HEK293 (cell line): ENCODE results near the gene JTB.
A peak's percentile ranks its signal among the peaks of the same experiment; 100 is the strongest.

Experiments used
- ELK4 ChIP-seq: IDR thresholded peaks from 2 replicates; pipeline ENCODE4 v1.6.1; 2011; ENCODE audit warnings: mild to moderate bottlenecking, low read depth, low read length, borderline replicate concordance
- HOXC10 ChIP-seq: sonication (generic); formaldehyde crosslinking; IDR thresholded peaks from 2 replicates; pipeline ENCODE4 v1.8.1; 2023; ENCODE audit warnings: mild to moderate bottlenecking, missing genetic modification reagents
- OVOL3 ChIP-seq: fragments of 450-650 bp; formaldehyde crosslinking; IDR thresholded peaks from 2 replicates; pipeline ENCODE4 v1.5.1; 2016; ENCODE audit warnings: missing biosample characterization, missing genetic modification characterization
- TCF7L2 ChIP-seq: IDR thresholded peaks from 2 replicates; pipeline ENCODE4 v1.6.1; 2011; ENCODE audit warnings: low read depth, mild to moderate bottlenecking, inconsistent platforms, low read length, moderate library complexity, borderline replicate concordance
- ZBTB17 ChIP-seq: fragments of 450-650 bp; formaldehyde crosslinking; IDR thresholded peaks from 2 replicates; pipeline ENCODE4 v1.5.1; 2016; ENCODE audit warnings: missing biosample characterization, missing genetic modification characterization
- ZBTB49 ChIP-seq: fragments of 450-650 bp; formaldehyde crosslinking; IDR thresholded peaks from 2 replicates; pipeline ENCODE4 v1.5.1; 2016; ENCODE audit warnings: missing biosample characterization, missing genetic modification characterization, low read depth
- ZNF133 ChIP-seq: fragments of 450-650 bp; formaldehyde crosslinking; IDR thresholded peaks from 2 replicates; pipeline ENCODE4 v1.5.1; 2016; ENCODE audit warnings: missing biosample characterization, missing genetic modification characterization
- ZNF202 ChIP-seq: fragments of 450-650 bp; formaldehyde crosslinking; IDR thresholded peaks from 2 replicates; pipeline ENCODE4 v1.5.1; 2016; ENCODE audit warnings: missing biosample characterization, missing genetic modification characterization, borderline replicate concordance
- ZNF266 ChIP-seq: fragments of 450-650 bp; formaldehyde crosslinking; IDR thresholded peaks from 2 replicates; pipeline ENCODE4 v1.5.1; 2016; ENCODE audit warnings: missing biosample characterization, missing genetic modification characterization, low read depth
- ZNF350 ChIP-seq: fragments of 450-650 bp; formaldehyde crosslinking; IDR thresholded peaks from 2 replicates; pipeline ENCODE4 v1.5.0; 2017; ENCODE audit warnings: missing biosample characterization, mild to moderate bottlenecking, missing genetic modification characterization
- ZNF354C ChIP-seq: fragments of 450-650 bp; formaldehyde crosslinking; IDR thresholded peaks from 2 replicates; pipeline ENCODE4 v1.5.1; 2016; ENCODE audit warnings: missing biosample characterization, missing genetic modification characterization, low read depth, borderline replicate concordance
- ZNF394 ChIP-seq: fragments of 450-650 bp; formaldehyde crosslinking; IDR thresholded peaks from 2 replicates; pipeline ENCODE4 v1.5.1; 2016; ENCODE audit warnings: missing biosample characterization, missing genetic modification characterization, mild to moderate bottlenecking, moderate library complexity, borderline replicate concordance
- ZNF561 ChIP-seq: fragments of 450-650 bp; IDR thresholded peaks from 2 replicates; pipeline ENCODE4 v1.5.1; 2018; ENCODE audit warnings: missing biosample characterization, missing genetic modification characterization, borderline replicate concordance
- ZNF600 ChIP-seq: fragments of 450-650 bp; formaldehyde crosslinking; IDR thresholded peaks from 2 replicates; pipeline ENCODE4 v1.5.1; 2016; ENCODE audit warnings: missing biosample characterization, missing genetic modification characterization
- ZNF621 ChIP-seq: fragments of 450-650 bp; formaldehyde crosslinking; IDR thresholded peaks from 2 replicates; pipeline ENCODE4 v1.5.1; 2017; ENCODE audit warnings: missing biosample characterization, missing genetic modification characterization
- ZNF629 ChIP-seq: fragments of 450-650 bp; formaldehyde crosslinking; IDR thresholded peaks from 2 replicates; pipeline ENCODE4 v1.5.1; 2017; ENCODE audit warnings: missing biosample characterization, missing genetic modification characterization
- ZNF677 ChIP-seq: fragments of 450-650 bp; IDR thresholded peaks from 2 replicates; pipeline ENCODE4 v1.5.0; 2018; ENCODE audit warnings: missing biosample characterization, mild to moderate bottlenecking, missing genetic modification characterization, moderate library complexity
- ZNF791 ChIP-seq: fragments of 450-650 bp; formaldehyde crosslinking; IDR thresholded peaks from 2 replicates; pipeline ENCODE4 v1.5.1; 2016; ENCODE audit warnings: missing biosample characterization, missing genetic modification characterization
- ZXDB ChIP-seq: fragments of 450-650 bp; formaldehyde crosslinking; IDR thresholded peaks from 2 replicates; pipeline ENCODE4 v1.5.1; 2016; ENCODE audit warnings: missing biosample characterization, missing genetic modification characterization
- TF ChIP-seq, protein P1 (sequence below): fragments of 450-650 bp; formaldehyde crosslinking; IDR thresholded peaks from 2 replicates; pipeline ENCODE4 v1.5.1; 2016; ENCODE audit warnings: missing biosample characterization, missing genetic modification characterization
- TF ChIP-seq, protein P2 (sequence below): fragments of 450-650 bp; formaldehyde crosslinking; IDR thresholded peaks from 2 replicates; pipeline ENCODE4 v1.5.1; 2017; ENCODE audit warnings: missing biosample characterization, mild to moderate bottlenecking, missing genetic modification characterization, moderate library complexity
- TF ChIP-seq, protein P3 (sequence below): fragments of 450-650 bp; formaldehyde crosslinking; IDR thresholded peaks from 2 replicates; pipeline ENCODE4 v1.5.1; 2017; ENCODE audit warnings: missing biosample characterization, missing genetic modification characterization
- TF ChIP-seq, protein P4 (sequence below): fragments of 450-650 bp; formaldehyde crosslinking; IDR thresholded peaks from 2 replicates; pipeline ENCODE4 v1.5.1; 2016; ENCODE audit warnings: missing biosample characterization, missing genetic modification characterization, borderline replicate concordance
- TF ChIP-seq, protein P5 (sequence below): fragments of 450-650 bp; formaldehyde crosslinking; optimal IDR thresholded peaks from 2 replicates; pipeline ENCODE3; 2016; ENCODE audit warnings: missing biosample characterization, mild to moderate bottlenecking, missing genetic modification characterization

JTB gene

DNA sequence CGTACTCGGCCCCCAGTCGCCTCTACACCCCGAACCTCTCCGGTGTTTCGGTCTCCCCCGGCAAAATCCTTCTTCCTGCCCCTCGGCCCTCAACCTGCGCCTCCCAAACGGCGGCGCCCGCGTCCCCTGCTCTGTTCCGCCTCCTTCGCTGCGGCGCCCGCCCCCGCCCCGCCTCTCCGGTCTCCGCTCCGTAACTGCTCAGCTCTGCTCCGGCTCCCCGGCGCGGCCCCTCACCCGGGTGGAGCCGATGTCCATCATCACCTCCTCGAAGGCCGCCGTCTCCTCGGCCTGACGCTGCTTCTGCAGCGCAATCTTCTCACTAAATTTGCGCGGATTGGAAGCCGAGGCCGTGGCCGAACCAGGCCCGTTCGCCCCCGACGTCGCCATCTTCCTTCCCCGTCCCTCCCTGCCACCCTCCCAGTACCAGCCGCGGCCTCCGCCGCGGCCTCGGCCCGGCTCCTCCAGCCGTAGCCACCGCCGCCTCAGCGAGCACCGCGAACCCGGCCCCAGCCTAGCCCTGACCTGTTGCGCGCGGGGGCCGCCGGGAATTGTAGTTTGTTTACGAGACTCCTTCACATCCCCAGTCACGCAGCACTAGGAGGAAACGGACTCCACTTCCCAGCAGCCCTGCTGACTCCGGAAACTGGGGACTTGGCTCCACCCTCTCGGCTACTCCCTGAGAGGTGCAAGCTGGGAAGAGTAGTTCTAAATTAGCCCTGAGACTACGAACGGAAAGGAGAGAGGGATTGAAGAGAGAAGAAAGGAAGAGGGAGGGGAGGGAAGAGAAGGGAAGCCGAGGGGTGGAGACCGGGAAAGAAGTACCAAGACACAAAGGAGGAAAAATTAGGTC is 19.1 kb downstream of the JTB start, which contains the start of gene CRTC2 (continued):
- TF ChIP-seq, protein P1, sequence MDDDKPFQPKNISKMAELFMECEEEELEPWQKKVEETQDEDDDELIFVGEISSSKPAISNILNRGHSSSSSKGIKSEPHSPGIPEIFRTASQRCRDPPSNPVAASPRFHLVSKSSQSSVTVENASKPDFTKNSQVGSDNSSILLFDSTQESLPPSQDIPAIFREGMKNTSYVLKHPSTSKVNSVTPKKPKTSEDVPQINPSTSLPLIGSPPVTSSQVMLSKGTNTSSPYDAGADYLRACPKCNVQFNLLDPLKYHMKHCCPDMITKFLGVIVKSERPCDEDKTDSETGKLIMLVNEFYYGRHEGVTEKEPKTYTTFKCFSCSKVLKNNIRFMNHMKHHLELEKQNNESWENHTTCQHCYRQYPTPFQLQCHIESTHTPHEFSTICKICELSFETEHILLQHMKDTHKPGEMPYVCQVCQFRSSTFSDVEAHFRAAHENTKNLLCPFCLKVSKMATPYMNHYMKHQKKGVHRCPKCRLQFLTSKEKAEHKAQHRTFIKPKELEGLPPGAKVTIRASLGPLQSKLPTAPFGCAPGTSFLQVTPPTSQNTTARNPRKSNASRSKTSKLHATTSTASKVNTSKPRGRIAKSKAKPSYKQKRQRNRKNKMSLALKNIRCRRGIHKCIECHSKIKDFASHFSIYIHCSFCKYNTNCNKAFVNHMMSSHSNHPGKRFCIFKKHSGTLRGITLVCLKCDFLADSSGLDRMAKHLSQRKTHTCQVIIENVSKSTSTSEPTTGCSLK = no peak
- no peak for TF ChIP-seq OVOL3
- TF ChIP-seq ZNF202 (tag by site-specific recombination) = no peak
- no peak for TF ChIP-seq ZNF621
- TF ChIP-seq HOXC10 (CRISPR knock-in tag) = no peak
- TF ChIP-seq ZNF394 (tag by site-specific recombination) = peak; percentile 99
- TF ChIP-seq ZNF561 (tag by site-specific recombination) = peak; percentile 76; the same call in 1 of the 2 replicates
- peak; percentile 89 for TF ChIP-seq ZXDB (tag by site-specific recombination)
- no peak for TF ChIP-seq ZNF791 (tag by site-specific recombination)
- peak; percentile 91 for TF ChIP-seq ELK4
- TF ChIP-seq, protein P2, sequence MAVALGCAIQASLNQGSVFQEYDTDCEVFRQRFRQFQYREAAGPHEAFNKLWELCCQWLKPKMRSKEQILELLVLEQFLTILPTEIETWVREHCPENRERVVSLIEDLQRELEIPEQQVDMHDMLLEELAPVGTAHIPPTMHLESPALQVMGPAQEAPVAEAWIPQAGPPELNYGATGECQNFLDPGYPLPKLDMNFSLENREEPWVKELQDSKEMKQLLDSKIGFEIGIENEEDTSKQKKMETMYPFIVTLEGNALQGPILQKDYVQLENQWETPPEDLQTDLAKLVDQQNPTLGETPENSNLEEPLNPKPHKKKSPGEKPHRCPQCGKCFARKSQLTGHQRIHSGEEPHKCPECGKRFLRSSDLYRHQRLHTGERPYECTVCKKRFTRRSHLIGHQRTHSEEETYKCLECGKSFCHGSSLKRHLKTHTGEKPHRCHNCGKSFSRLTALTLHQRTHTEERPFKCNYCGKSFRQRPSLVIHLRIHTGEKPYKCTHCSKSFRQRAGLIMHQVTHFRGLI = peak; percentile 32
- TF ChIP-seq ZBTB49 (tag by site-specific recombination) = no peak
- TF ChIP-seq, protein P3, sequence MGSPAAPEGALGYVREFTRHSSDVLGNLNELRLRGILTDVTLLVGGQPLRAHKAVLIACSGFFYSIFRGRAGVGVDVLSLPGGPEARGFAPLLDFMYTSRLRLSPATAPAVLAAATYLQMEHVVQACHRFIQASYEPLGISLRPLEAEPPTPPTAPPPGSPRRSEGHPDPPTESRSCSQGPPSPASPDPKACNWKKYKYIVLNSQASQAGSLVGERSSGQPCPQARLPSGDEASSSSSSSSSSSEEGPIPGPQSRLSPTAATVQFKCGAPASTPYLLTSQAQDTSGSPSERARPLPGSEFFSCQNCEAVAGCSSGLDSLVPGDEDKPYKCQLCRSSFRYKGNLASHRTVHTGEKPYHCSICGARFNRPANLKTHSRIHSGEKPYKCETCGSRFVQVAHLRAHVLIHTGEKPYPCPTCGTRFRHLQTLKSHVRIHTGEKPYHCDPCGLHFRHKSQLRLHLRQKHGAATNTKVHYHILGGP (tag by site-specific recombination) = no peak
- no peak for TF ChIP-seq ZNF350
- no peak for TF ChIP-seq ZNF677 (tag by site-specific recombination)
- TF ChIP-seq ZNF600 (tag by site-specific recombination) = peak; percentile 99
- TF ChIP-seq ZNF354C (tag by site-specific recombination) = no peak
- TF ChIP-seq ZNF629 (tag by site-specific recombination) = no peak
- TF ChIP-seq, protein P4, sequence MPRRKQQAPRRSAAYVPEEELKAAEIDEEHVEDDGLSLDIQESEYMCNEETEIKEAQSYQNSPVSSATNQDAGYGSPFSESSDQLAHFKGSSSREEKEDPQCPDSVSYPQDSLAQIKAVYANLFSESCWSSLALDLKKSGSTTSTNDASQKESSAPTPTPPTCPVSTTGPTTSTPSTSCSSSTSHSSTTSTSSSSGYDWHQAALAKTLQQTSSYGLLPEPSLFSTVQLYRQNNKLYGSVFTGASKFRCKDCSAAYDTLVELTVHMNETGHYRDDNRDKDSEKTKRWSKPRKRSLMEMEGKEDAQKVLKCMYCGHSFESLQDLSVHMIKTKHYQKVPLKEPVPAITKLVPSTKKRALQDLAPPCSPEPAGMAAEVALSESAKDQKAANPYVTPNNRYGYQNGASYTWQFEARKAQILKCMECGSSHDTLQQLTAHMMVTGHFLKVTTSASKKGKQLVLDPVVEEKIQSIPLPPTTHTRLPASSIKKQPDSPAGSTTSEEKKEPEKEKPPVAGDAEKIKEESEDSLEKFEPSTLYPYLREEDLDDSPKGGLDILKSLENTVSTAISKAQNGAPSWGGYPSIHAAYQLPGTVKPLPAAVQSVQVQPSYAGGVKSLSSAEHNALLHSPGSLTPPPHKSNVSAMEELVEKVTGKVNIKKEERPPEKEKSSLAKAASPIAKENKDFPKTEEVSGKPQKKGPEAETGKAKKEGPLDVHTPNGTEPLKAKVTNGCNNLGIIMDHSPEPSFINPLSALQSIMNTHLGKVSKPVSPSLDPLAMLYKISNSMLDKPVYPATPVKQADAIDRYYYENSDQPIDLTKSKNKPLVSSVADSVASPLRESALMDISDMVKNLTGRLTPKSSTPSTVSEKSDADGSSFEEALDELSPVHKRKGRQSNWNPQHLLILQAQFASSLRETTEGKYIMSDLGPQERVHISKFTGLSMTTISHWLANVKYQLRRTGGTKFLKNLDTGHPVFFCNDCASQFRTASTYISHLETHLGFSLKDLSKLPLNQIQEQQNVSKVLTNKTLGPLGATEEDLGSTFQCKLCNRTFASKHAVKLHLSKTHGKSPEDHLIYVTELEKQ = peak; percentile 41; the same call in 1 of the 2 replicates
- TF ChIP-seq, protein P5, sequence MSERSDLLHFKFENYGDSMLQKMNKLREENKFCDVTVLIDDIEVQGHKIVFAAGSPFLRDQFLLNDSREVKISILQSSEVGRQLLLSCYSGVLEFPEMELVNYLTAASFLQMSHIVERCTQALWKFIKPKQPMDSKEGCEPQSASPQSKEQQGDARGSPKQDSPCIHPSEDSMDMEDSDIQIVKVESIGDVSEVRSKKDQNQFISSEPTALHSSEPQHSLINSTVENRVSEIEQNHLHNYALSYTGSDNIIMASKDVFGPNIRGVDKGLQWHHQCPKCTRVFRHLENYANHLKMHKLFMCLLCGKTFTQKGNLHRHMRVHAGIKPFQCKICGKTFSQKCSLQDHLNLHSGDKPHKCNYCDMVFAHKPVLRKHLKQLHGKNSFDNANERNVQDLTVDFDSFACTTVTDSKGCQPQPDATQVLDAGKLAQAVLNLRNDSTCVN = peak; percentile 91
- TF ChIP-seq ZBTB17 = peak; percentile 98
- no peak for TF ChIP-seq ZNF133
- TF ChIP-seq ZNF266 (tag by site-specific recombination) = no peak
- TF ChIP-seq TCF7L2 = no peak
